Measurements from ENCODE around the gene HOXB4. TPM values are rescaled to one million over a fixed set of nuclear protein-coding genes. Genes with fewer than 3 reads are reported as not detected.

Gene HOXB4
- total RNA-seq, 1 experiment from 2014 or later, result 0.21 TPM

DNA sequence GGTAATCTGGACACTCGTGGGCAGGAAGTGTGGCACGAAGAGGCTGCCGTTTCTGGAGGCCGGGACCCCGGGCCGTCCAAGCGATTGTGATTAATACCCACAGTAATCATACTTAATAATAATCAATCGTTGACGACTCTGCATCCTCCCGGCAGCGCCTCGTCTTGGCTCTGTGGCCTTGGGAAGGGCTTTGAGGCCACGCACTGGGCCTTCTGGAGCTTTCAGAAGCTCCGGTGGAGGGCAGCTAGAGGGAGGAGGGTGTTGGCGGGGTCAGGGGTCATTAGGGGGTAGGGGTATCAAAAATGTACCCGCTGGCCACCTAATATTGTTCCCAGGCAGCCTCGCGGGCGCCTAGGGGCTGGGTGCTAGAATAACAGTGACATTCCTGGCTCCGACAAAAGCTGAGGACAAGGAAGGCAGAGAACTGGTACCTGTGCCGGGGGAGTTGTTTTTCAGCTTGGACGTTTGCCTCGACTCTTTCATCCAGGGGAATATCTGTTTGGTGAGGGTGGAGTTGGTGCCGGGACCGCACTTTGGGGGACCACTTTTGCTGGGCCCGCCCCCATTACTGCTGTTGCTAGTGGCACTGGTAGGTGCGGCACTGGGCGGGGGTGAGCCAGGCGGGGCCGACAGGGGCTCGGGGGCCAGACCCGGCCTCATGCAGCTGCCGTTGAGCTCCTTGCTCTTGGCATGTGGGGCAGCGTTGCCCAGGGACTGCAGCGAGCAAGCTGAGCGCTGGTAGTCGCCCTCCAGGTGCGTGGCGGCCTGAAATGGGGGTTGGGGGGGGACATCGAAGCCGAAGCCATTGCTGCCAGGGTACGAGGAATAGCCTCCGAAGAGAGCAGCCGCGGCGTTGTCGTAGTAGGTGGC is 26.3 kb downstream of the HOXB4 start:
- Mint-ChIP-seq H3K27me3 (ENCODE audit: insufficient read depth, unreplicated experiment) (no peaks in the 10 kb centered on the region), H3K9me3 (ENCODE audit: unreplicated experiment) (no peaks in the 10 kb centered on the region), H3K36me3 (ENCODE audit: insufficient read depth, unreplicated experiment) (no peaks in the 10 kb centered on the region), H3K4me3 (ENCODE audit: unreplicated experiment) (no peak overlapping the region), H3K27ac (ENCODE audit: low read depth, unreplicated experiment) (no peak overlapping the region), H3K4me1 (ENCODE audit: insufficient read depth, unreplicated experiment) (peaks cover 15% of the 10 kb centered on the region)
- ChIA-PET CTCF (no interaction called here), POLR2A (no interaction called here)
- DNase-seq (ENCODE audit: unreplicated experiment), result no peak
- BruUV-seq (replicated peaks), result no TSS peak
- TF ChIP-seq, protein P1, sequence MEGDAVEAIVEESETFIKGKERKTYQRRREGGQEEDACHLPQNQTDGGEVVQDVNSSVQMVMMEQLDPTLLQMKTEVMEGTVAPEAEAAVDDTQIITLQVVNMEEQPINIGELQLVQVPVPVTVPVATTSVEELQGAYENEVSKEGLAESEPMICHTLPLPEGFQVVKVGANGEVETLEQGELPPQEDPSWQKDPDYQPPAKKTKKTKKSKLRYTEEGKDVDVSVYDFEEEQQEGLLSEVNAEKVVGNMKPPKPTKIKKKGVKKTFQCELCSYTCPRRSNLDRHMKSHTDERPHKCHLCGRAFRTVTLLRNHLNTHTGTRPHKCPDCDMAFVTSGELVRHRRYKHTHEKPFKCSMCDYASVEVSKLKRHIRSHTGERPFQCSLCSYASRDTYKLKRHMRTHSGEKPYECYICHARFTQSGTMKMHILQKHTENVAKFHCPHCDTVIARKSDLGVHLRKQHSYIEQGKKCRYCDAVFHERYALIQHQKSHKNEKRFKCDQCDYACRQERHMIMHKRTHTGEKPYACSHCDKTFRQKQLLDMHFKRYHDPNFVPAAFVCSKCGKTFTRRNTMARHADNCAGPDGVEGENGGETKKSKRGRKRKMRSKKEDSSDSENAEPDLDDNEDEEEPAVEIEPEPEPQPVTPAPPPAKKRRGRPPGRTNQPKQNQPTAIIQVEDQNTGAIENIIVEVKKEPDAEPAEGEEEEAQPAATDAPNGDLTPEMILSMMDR (IDR thresholded peaks at IDR 0.05; ENCODE audit: unreplicated experiment), result no peak
- intact Hi-C loops (cut with micrococcal nuclease), result no loop called here

DNA sequence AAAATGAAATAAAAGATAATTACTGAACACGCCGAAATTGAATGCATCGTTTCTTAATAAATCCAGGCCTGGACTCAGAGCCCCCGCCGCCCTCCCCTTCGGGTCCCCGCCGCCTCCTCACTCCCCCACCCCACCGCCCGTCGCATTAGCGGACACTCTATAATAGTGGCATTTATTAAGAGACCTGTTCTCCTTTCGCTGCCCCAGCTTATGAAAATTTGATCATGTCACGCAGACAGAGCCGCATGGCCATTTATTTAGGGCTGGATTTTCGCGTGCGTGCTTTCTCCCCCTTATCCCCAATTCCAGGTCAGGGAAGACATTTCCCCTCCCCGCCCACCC is 27.0 kb downstream of the HOXB4 start:
- POLR2A ChIA-PET, result no interaction called here
- DNase-seq (ENCODE audit: unreplicated experiment), result no peak
- H3K4me3 Mint-ChIP-seq (ENCODE audit: unreplicated experiment), result no peak overlapping the region
- no TSS peak for BruUV-seq (replicated peaks)
- CTCF ChIA-PET, result no interaction called here
- H3K27ac Mint-ChIP-seq (ENCODE audit: low read depth, unreplicated experiment), result no peak overlapping the region
- no peaks in the 10 kb centered on the region for H3K27me3 Mint-ChIP-seq (ENCODE audit: insufficient read depth, unreplicated experiment)
- H3K9me3 Mint-ChIP-seq (ENCODE audit: unreplicated experiment), result no peaks in the 10 kb centered on the region
- TF ChIP-seq, protein P1 (IDR thresholded peaks at IDR 0.05; ENCODE audit: unreplicated experiment), result no peak
- no peaks in the 10 kb centered on the region for H3K36me3 Mint-ChIP-seq (ENCODE audit: insufficient read depth, unreplicated experiment)
- intact Hi-C loops (cut with micrococcal nuclease), result no loop called here
- H3K4me1 Mint-ChIP-seq (ENCODE audit: insufficient read depth, unreplicated experiment), result peaks cover 11% of the 10 kb centered on the region

DNA sequence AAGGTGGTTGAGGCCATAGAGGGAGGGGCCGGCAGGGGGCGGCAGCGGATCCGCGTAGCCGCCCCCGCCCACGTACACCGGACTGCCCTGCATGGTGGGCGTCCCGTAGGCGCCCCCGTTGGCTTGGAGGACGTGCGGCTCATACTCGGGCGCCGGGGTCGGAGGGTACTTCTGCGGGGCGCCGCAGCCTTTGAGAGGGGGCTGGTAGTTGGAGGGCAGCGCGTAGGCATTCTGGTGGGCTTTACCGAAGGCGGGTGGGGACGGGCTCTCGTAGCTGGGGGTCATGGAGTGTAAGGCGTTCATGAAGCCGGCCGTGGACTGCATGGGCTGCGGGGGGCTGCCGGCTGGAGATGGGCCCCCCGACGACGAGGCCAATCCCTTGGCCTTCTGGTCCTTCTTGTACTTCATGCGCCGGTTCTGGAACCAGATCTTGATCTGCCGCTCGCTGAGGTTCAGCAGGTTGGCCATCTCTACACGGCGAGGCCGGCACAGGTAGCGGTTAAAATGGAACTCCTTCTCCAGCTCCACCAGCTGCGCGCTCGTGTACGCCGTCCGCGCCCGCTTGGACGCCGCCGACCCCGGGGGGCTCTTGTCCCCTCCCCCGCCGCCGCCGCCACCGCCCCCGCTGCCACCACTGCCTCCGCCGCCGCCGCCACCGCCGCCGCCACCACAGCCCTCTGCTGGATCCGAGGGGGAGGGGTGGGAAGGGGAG is 27.5 kb downstream of the HOXB4 start:
- no peak overlapping the region for H3K4me3 Mint-ChIP-seq (ENCODE audit: unreplicated experiment)
- H3K36me3 Mint-ChIP-seq (ENCODE audit: insufficient read depth, unreplicated experiment), result no peaks in the 10 kb centered on the region
- no peak for DNase-seq (ENCODE audit: unreplicated experiment)
- no peak overlapping the region for H3K27ac Mint-ChIP-seq (ENCODE audit: low read depth, unreplicated experiment)
- ChIA-PET CTCF (no interaction called here), POLR2A (interaction anchor here (0.7 kb wide), 1 partner anchor 798 kb away, joined by 3 read pairs; no protein-coding TSS in a partner anchor)
- no peaks in the 10 kb centered on the region for H3K9me3 Mint-ChIP-seq (ENCODE audit: unreplicated experiment)
- no peaks in the 10 kb centered on the region for H3K27me3 Mint-ChIP-seq (ENCODE audit: insufficient read depth, unreplicated experiment)
- H3K4me1 Mint-ChIP-seq (ENCODE audit: insufficient read depth, unreplicated experiment), result peaks cover 11% of the 10 kb centered on the region
- no TSS peak for BruUV-seq (replicated peaks)
- TF ChIP-seq, protein P1 (IDR thresholded peaks at IDR 0.05; ENCODE audit: unreplicated experiment), result no peak
- intact Hi-C loops (cut with micrococcal nuclease), result no loop called here

DNA sequence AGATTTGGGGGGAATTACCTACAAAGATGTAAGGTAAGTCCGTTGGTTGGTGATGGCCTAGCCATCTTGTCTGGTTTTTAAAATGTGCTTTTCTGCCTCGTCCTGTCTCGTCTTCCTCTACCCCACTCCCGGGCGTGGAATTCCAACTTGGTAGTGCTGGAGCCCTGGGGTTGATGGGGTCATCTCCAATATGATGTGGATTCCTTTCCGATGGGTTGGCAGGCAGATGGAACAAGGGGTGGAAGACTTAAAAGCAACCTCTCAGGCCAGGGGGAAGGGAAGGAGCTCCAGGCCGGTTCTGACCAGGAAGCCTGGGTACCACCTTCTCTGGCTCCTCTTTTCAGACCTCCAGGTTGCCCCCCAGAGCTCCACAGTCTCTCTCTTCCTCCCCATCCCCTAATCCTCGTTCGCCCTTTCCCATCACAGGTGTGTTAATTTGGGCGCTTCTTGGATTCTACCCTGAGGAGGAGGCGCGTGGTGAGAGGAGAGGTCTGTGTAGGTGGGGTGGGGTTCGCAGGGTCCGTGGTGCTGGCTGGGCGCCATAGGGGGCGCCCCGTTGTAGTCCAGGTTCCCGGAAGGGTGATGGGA is 28.1 kb downstream of the HOXB4 start:
- intact Hi-C loops (cut with micrococcal nuclease), result no loop called here
- TF ChIP-seq, protein P1 (IDR thresholded peaks at IDR 0.05; ENCODE audit: unreplicated experiment), result no peak
- no peak for DNase-seq (ENCODE audit: unreplicated experiment)
- ChIA-PET CTCF (no interaction called here), POLR2A (interaction anchor here (0.7 kb wide), 1 partner anchor 799 kb away, joined by 3 read pairs; no protein-coding TSS in a partner anchor)
- Mint-ChIP-seq H3K9me3 (ENCODE audit: unreplicated experiment) (no peaks in the 10 kb centered on the region), H3K36me3 (ENCODE audit: insufficient read depth, unreplicated experiment) (no peaks in the 10 kb centered on the region), H3K4me3 (ENCODE audit: unreplicated experiment) (no peak overlapping the region), H3K27me3 (ENCODE audit: insufficient read depth, unreplicated experiment) (no peaks in the 10 kb centered on the region), H3K4me1 (ENCODE audit: insufficient read depth, unreplicated experiment) (peaks cover 7% of the 10 kb centered on the region), H3K27ac (ENCODE audit: low read depth, unreplicated experiment) (no peak overlapping the region)
- no TSS peak for BruUV-seq (replicated peaks)
